Heart left ventricle (tissue), 16 donors: Measurements from ENCODE around the gene RBM10. TPM values are rescaled to one million over a fixed set of nuclear protein-coding genes. Genes with fewer than 3 reads are reported as not detected.

Experiments used
- ATAC-seq, 4 donors: fragments of 200-7000 bp; cut with Tn5 transposase; one replicate each; pipeline ENCODE4 v1.9.1; 2020 to 2022; ENCODE audit warnings: moderate library complexity in 4 of 4, mild to moderate bottlenecking in 3 of 4, moderate number of reproducible peaks in 1 of 4
- DNase-seq, 5 donors: peaks; one replicate each; pipeline ENCODE4 v3.0.0-alpha.2; 2020
- H3K27ac ChIP-seq, 12 donors: fragments of 200-600 bp; sonication (generic) in 4 of 12; one replicate each; pipeline versions ENCODE4 v1.5.0 to v1.8.0; 2016 to 2022; ENCODE audit warnings: mild to moderate bottlenecking in 2 of 12
- H3K27me3 ChIP-seq, 9 donors: fragments of 200-600 bp; sonication (generic) in 2 of 9; one replicate each; pipeline versions ENCODE4 v1.5.1 to v1.8.0; 2016 to 2022; ENCODE audit warnings: mild to moderate bottlenecking in 3 of 9
- H3K36me3 ChIP-seq, 9 donors: fragments of 200-600 bp; sonication (generic) in 2 of 9; one replicate each; pipeline versions ENCODE4 v1.5.0 to v1.8.0; 2018 to 2022; ENCODE audit warnings: mild to moderate bottlenecking in 2 of 9
- H3K4me1 ChIP-seq, 12 donors: fragments of 200-600 bp; sonication (generic) in 4 of 12; one replicate each; pipeline versions ENCODE4 v1.5.0 to v1.8.0; 2016 to 2022; ENCODE audit warnings: mild to moderate bottlenecking in 3 of 12
- H3K4me3 ChIP-seq, 12 donors: fragments of 200-600 bp; sonication (generic) in 4 of 12; one replicate each; pipeline versions ENCODE4 v1.5.0 to v1.8.0; 2017 to 2022; ENCODE audit warnings: mild to moderate bottlenecking in 9 of 12, moderate library complexity in 4 of 12
- H3K9me3 ChIP-seq, 12 donors: fragments of 200-600 bp; sonication (generic) in 4 of 12; one replicate each; pipeline versions ENCODE4 v1.5.0 to v1.8.0; 2016 to 2022; ENCODE audit warnings: mild to moderate bottlenecking in 1 of 12
- POLR2A ChIP-seq, 2 donors: fragments of 450-650 bp; IDR thresholded peaks; one replicate each; pipeline ENCODE4 v1.6.1; 2017; ENCODE audit warnings: antibody characterized with exemption in 2 of 2, mild to moderate bottlenecking in 2 of 2, moderate library complexity in 2 of 2
- WGBS, 4 donors: extraction: QIAGEN DNeasy Blood & Tissue Kit in 2 of 4; methylation state at CpG; one replicate each; pipeline versions ENCODE4 v1.1.5 to v1.1.7; 2013 to 2018; 5-methylcytosine and 5-hydroxymethylcytosine counted together
- intact Hi-C, 10 donors: fragments of 100-400 bp; cut with DNase I; formaldehyde crosslinking; loops; one replicate each; pipeline versions ENCODE4 v1.11.1 to v1.14.2; 2022
- polyA plus RNA-seq, 2 donors: library from polyadenylated mRNA; stranded (reverse); fragments of 200-250 nt; gene quantifications; one replicate each; pipeline ENCODE4 v1.2.3, GENCODE V29; 2013
- total RNA-seq, 9 donors: library from RNA; depleted of rRNA in 2 of 9; stranded (reverse); fragments of >200 nt in 2 of 9; fragmentation: NEBNext Ultra II Directional in 3 of 9; extraction: Animal tissue kit (Norgen Biotek cat#: 25700) in 3 of 9; gene quantifications; one replicate each; pipeline versions ENCODE4 v1.1.0 to v1.2.4, GENCODE V29; 2016 to 2023
- TF ChIP-seq, protein P1 (sequence below), 12 donors: fragments of 200-600 bp; sonication (generic) in 4 of 12; IDR thresholded peaks; one replicate each; pipeline versions ENCODE4 v1.5.0 to v1.8.0; 2018 to 2022; ENCODE audit warnings: antibody characterized with exemption in 12 of 12, mild to moderate bottlenecking in 5 of 12
- donor health status: ischemic (EF 13 %, LVEDD 7.1; RV severe dilation, severe dysfunction).
- donor health status: healthy with polysubstance abuse.
- donor health status: DM: no; HTN: yes; CAD: no.
- donor health status: DM: no; HTN: no; CAD: no.
- donor health status: ischemic (EF 25% LVEDD 6.9; RV normal size, moderate dysfunction).
- donor health status: ischemic (EF 25% LVEDD 5.7; RV mildly dilated, moderate dysfunction).
- donor health status: healthy.
- donor health status: DM: yes; HTN: yes; CAD: no.
- donor health status: ischemic (EF 35%, LVEDD 5.7; RV mildly dilated, moderate dysfunction).
- donor health status: nonischemic (EF 11% LVEDD 7.7; RV severe dilation, severe dysfunction).
- donor health status: DM: yes; HTN: yes; CAD: no.
- donor health status: PGD.
- donor health status: ischemic (EF 29% LVEDD 5.4; RV normal size, mild dysfunction).
- donor health status: nonischemic (EF 23%, LVEDD 6.1; RV moderate dilation, normal function).

Gene RBM10
- total and polyA plus RNA-seq, 11 donors: 17.5 to 44.6 (median 28.3) TPM

DNA sequence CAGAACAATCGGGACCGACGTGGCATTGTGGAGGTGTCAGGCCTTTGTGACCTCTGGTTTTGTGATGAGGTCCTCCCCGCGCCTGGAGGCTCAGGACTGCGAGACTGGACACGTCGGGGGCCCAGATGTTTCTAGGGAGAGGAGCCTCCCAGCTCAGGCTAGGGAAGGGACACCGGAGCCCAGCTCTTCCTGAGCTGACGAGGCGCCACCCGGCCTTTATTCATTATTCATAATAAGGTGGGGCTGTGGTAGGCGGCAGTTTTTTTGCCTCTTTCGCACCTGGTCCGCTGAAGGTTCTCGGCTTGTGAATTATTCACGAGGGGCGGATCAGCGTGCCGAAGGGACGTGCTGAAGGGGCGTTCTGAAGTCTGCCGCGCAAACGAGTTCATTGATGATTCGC is 46.3 kb downstream of the RBM10 start:
- peak overlapping the region; percentile 43 to 78 (median 59) for H3K4me3 ChIP-seq
- ATAC-seq (no peak), DNase-seq (no peak)
- peak overlapping the region in 7 of 12 donors; percentile 39 to 64 (median 52) for H3K27ac ChIP-seq
- peaks cover 0 to 7% (median 3%) of the 10 kb centered on the region in 9 donors for H3K36me3 ChIP-seq
- TF ChIP-seq POLR2A (IDR thresholded peaks at IDR 0.05): no peak
- TF ChIP-seq, protein P1, sequence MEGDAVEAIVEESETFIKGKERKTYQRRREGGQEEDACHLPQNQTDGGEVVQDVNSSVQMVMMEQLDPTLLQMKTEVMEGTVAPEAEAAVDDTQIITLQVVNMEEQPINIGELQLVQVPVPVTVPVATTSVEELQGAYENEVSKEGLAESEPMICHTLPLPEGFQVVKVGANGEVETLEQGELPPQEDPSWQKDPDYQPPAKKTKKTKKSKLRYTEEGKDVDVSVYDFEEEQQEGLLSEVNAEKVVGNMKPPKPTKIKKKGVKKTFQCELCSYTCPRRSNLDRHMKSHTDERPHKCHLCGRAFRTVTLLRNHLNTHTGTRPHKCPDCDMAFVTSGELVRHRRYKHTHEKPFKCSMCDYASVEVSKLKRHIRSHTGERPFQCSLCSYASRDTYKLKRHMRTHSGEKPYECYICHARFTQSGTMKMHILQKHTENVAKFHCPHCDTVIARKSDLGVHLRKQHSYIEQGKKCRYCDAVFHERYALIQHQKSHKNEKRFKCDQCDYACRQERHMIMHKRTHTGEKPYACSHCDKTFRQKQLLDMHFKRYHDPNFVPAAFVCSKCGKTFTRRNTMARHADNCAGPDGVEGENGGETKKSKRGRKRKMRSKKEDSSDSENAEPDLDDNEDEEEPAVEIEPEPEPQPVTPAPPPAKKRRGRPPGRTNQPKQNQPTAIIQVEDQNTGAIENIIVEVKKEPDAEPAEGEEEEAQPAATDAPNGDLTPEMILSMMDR (IDR thresholded peaks at IDR 0.05): no peak
- H3K27me3 ChIP-seq: peaks cover 0 to 32% (median 0%) of the 10 kb centered on the region in 9 donors
- WGBS, 4 donors: 11 to 49% (median 26%) methylated on average over 21 to 26 of the region's 26 CpGs
- intact Hi-C loops: loop anchor here in 9 of 10 donors (5.0 to 10.0 kb wide), 6 partner anchors 191 to 833 kb away; partner anchors contain the start of genes ELK1 (in 3 of the 9) and UXT (in 2 of the 9)
- no peaks in the 10 kb centered on the region for H3K9me3 ChIP-seq
- peaks cover 0 to 45% (median 18%) of the 10 kb centered on the region in 12 donors for H3K4me1 ChIP-seq

DNA sequence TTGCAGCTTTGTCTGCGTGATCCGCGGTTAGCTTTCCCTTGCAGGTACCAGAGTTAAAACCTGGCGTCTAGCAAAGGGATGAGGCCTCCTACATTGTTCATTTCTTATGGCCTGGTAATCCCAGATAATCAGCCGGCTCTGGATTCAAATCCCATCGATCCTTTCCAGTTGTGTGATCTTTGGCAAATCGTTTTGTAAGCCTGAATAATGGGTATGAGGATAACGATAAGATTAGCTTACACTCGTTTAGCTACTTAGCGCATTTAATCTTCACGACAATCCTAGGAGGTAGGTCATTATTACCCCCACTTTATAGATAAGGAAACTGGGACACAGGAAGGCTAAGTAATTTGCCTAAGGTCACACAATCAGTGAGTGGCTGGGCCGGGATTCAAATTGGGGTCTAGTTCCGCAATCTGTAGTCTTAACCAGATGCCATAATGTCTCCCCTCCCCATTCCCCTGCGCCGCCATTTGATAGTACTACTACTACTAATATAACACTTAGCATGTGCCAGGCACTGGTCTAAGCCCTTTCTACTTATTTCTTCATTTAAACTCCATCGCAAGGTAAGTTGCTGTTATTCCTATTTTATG is 46.9 kb downstream of the RBM10 start:
- Histone ChIP-seq H3K4me3 (peak overlapping the region in 8 of 12 donors; percentile 43 to 78 (median 61)), H3K9me3 (no peaks in the 10 kb centered on the region), H3K36me3 (peaks cover 0 to 3% (median under 1%) of the 10 kb centered on the region in 9 donors), H3K4me1 (peaks cover 0 to 50% (median 23%) of the 10 kb centered on the region in 12 donors), H3K27ac (no peak overlapping the region), H3K27me3 (peaks cover 0 to 27% (median 0%) of the 10 kb centered on the region in 9 donors)
- DNase-seq (peak in 1 of 5 donors; percentile 17), ATAC-seq (no peak)
- intact Hi-C loops: loop anchor here (2.0 to 10.0 kb wide), 9 partner anchors 190 to 833 kb away; partner anchors contain the start of genes ELK1 (in 3 of the 10), UXT (in 2 of the 10) and ZNF41 (in 1 of the 10)
- TF ChIP-seq POLR2A (IDR thresholded peaks at IDR 0.05): no peak
- TF ChIP-seq, protein P1 (IDR thresholded peaks at IDR 0.05): no peak
- WGBS, 4 donors: 70 to 77% (median 75%) methylated on average over 16 of the region's 16 CpGs

DNA sequence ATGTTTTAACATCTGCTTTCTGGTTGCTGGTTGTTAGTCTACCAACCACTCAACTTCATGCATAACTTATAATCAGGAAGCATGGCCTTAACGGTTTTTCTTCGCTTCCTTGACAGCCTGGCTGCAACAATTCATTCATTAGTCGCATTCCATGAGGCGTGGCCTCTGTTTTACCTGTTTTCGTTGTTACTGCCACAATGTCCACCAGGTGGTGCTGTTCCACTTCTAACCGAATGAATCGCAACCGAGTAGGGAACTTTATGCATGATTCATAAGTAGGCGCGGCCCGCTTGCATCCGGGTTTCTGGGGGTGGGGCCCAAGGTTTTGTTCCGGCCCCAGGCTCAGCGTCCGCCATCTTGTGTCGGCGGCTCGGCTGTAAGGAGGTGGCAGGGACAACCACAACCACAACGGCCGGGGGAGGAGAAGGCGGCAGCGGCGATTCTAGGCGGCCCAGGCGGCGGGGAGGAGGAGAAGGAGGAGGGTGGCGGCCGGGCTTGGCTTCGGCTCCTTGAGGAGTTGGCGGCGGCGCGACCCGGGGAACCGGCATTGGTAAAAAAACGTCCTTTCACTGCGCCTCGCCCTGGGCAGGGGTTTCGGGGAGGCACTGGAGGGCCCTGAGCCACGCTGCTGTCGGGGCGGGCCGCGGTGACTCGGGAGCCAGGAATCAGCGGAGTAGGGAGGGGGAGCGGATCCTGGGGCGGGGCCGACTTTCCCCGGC is 48.6 kb downstream of the RBM10 start, which contains the start of gene UBA1:
Gene UBA1 (plus strand): TSS at position 355 of the 719 bp plus-strand sequence. CDS start 4,974 bp downstream, outside the sequence.
- peak; percentile 84 to 95 (median 94) for ATAC-seq
- Histone ChIP-seq H3K4me3 (peak within 1 kb of the TSS; percentile 61 to 99 (median 83)), H3K4me1 (peaks cover 0 to 68% (median 36%) of the 10 kb centered on the region in 12 donors), H3K9me3 (no peaks in the 10 kb centered on the region), H3K27ac (peak within 1 kb of the TSS; percentile 84 to 98 (median 96)), H3K27me3 (peaks cover 0 to 18% (median 0%) of the 10 kb centered on the region in 9 donors), H3K36me3 (peaks cover 0 to 10% (median 5%) of the 10 kb centered on the region in 9 donors)
- DNase-seq: peak; percentile 90 to 97 (median 93)
- 0 to 1% (median 0%) methylated on average over 36 to 50 of the region's 50 CpGs for WGBS, 4 donors
- TF ChIP-seq POLR2A (IDR thresholded peaks at IDR 0.05): peak in 1 of 2 donors; percentile 79
- TF ChIP-seq, protein P1 (IDR thresholded peaks at IDR 0.05): peak; percentile 60 to 93 (median 70)
- intact Hi-C loops: loop anchor here (1.0 to 10.0 kb wide), 11 partner anchors 189 to 831 kb away; partner anchors contain the start of genes ELK1 (in 3 of the 10), UXT (in 2 of the 10) and ZNF41 (in 1 of the 10)
